Activated CD8-positive, alpha-beta T cell treated with anti-CD3 and anti-CD28 coated beads for 36 hours (primary cell): ENCODE measurements around the gene CLDN3. TPM values are rescaled to one million over a fixed set of nuclear protein-coding genes. Genes with fewer than 3 reads are reported as not detected.

ENCODE experiments used
- ATAC-seq: fragments of 200-7000 bp; cut with Tn5 transposase; one replicate; pipeline ENCODE4 v1.10.0; 2021; ENCODE audit warnings: mild to moderate bottlenecking, moderate library complexity
- CTCF ChIA-PET: fragments of 350-600 bp; sonication (Branson Sonifier 250); formaldehyde crosslinking; loops from one replicate; lab custom pipeline; 2021; ENCODE audit warnings: antibody characterized with exemption; lab: Charles Lee
- POLR2A ChIA-PET: fragments of 350-600 bp; sonication (Branson Sonifier 250); formaldehyde crosslinking; loops from one replicate; lab custom pipeline; 2021; ENCODE audit warnings: antibody characterized with exemption; lab: Charles Lee
- DNase-seq: peaks from one replicate; pipeline ENCODE4 v3.0.0-alpha.2; 2020
- H3K27ac Mint-ChIP-seq: one replicate; pipeline ENCODE4 v1.8.0; 2021; ENCODE audit warnings: mild to moderate bottlenecking, mixed read lengths
- H3K27me3 Mint-ChIP-seq: one replicate; pipeline ENCODE4 v1.8.0; 2021; ENCODE audit warnings: mixed read lengths
- H3K36me3 Mint-ChIP-seq: one replicate; pipeline ENCODE4 v1.8.0; 2021; ENCODE audit warnings: low read depth, mixed read lengths
- H3K4me1 Mint-ChIP-seq: one replicate; pipeline ENCODE4 v1.8.0; 2021; ENCODE audit warnings: low read depth, mixed read lengths
- H3K4me3 Mint-ChIP-seq: one replicate; pipeline ENCODE4 v1.8.0; 2021; ENCODE audit warnings: mild to moderate bottlenecking, moderate library complexity, mixed read lengths
- H3K9me3 Mint-ChIP-seq: one replicate; pipeline ENCODE4 v1.8.0; 2021; ENCODE audit warnings: mixed read lengths
- intact Hi-C: fragments of 100-400 bp; cut with micrococcal nuclease; formaldehyde crosslinking; loops from one replicate; pipeline ENCODE4 v1.10.0; 2022
- total RNA-seq, 2 experiments: library from RNA; stranded (reverse); gene quantifications; one replicate each; pipeline ENCODE4 v1.2.3, GENCODE V29; 2021
- TF ChIP-seq, protein P1 (sequence below): fragments of 200-600 bp; IDR thresholded peaks from one replicate; pipeline ENCODE4 v1.8.0; 2022; ENCODE audit warnings: antibody characterized with exemption, mild to moderate bottlenecking

CLDN3 gene
- total RNA-seq, 2 experiments from 2014 or later = not detected

DNA sequence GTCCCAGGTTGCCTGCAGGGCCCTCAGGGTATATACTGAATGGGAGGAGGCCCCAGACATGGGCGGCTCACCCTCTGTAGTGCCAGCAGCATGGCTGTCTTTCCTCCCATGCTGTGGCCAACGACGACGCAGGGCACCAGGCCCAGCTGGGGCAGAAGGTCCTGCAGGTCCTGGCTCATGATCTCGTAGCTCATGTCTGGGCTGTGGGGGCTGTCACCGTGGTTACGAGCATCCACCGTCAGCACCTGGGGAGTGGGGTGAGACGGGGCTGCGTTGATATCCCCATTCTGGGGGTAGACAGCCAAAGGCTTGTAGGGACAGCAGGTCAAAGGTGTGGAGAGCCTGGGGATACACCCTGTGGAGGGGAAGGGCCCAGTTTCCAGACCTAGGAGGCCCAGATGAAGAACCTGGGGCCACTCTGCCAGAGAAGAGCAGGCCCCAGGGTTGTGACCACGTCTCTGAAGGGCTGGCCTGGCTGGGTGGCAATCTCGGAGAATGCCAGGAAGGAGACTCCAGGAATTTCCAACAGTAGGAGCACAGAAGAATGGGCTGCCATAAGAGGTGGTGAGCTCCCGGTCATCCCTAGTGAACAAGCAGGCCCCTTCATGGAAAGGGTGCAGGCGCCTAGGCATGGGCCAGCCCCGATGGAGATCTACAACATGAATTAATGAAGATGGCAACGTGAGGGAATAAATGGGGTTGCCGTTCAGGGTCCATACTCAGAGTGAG, 32.4 kb downstream of the CLDN3 start:
- TF ChIP-seq, protein P1, sequence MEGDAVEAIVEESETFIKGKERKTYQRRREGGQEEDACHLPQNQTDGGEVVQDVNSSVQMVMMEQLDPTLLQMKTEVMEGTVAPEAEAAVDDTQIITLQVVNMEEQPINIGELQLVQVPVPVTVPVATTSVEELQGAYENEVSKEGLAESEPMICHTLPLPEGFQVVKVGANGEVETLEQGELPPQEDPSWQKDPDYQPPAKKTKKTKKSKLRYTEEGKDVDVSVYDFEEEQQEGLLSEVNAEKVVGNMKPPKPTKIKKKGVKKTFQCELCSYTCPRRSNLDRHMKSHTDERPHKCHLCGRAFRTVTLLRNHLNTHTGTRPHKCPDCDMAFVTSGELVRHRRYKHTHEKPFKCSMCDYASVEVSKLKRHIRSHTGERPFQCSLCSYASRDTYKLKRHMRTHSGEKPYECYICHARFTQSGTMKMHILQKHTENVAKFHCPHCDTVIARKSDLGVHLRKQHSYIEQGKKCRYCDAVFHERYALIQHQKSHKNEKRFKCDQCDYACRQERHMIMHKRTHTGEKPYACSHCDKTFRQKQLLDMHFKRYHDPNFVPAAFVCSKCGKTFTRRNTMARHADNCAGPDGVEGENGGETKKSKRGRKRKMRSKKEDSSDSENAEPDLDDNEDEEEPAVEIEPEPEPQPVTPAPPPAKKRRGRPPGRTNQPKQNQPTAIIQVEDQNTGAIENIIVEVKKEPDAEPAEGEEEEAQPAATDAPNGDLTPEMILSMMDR = no peak
- peak overlapping the region; percentile 93 for H3K4me3 Mint-ChIP-seq
- peaks cover 6% of the 10 kb centered on the region for H3K36me3 Mint-ChIP-seq
- ChIA-PET CTCF (interaction anchor here (0.9 to 5.2 kb wide), 6 partner anchors 11 to 131 kb away, joined by 3 to 84 read pairs (median 10); partner anchors contain the start of gene VPS37D), POLR2A (interaction anchor here (0.6 to 2.3 kb wide), 8 partner anchors 11 to 216 kb away, joined by 3 to 8 read pairs (median 4); partner anchors contain the start of genes BAZ1B and STX1A)
- peak overlapping the region; percentile 95 for H3K27ac Mint-ChIP-seq
- H3K9me3 Mint-ChIP-seq = no peaks in the 10 kb centered on the region
- intact Hi-C loops = no loop called here
- ATAC-seq (no peak), DNase-seq (no peak)
- peaks cover 4% of the 10 kb centered on the region for H3K4me1 Mint-ChIP-seq
- peaks cover 2% of the 10 kb centered on the region for H3K27me3 Mint-ChIP-seq

DNA sequence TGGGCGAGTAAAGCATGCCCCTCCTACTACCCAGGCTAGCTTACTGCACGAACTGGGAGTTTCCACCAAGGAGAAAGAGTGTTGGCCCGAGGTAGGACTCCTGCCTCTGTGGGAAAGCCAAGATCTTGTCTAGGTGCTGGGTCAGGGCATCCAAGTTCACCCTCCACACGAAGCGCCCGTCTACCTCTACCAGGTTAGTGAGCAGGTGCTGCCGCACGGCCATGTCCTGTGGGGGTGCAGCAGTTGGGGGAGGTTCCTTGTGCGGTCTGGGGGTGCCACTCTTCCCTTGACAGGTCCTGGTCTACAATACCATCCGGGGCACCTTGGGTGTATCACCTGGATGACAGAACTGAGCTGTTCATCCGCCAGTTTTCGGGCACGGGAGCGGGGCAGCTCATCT, 33.2 kb downstream of the CLDN3 start:
- Mint-ChIP-seq H3K36me3 (peaks cover 6% of the 10 kb centered on the region), H3K27ac (no peak overlapping the region), H3K4me3 (peak overlapping the region; percentile 93), H3K27me3 (peaks cover 2% of the 10 kb centered on the region), H3K4me1 (peaks cover 4% of the 10 kb centered on the region), H3K9me3 (no peaks in the 10 kb centered on the region)
- DNase-seq (no peak), ATAC-seq (no peak)
- ChIA-PET CTCF (interaction anchor here (1.5 to 5.2 kb wide), 4 partner anchors 36 to 130 kb away, joined by 5 to 84 read pairs (median 12); partner anchors contain the start of gene VPS37D), POLR2A (interaction anchor here (1.3 to 2.1 kb wide), 2 partner anchors 17 to 40 kb away, joined by 3 to 7 read pairs; partner anchors contain the start of gene STX1A)
- intact Hi-C loops = no loop called here
- TF ChIP-seq, protein P1 = no peak

DNA sequence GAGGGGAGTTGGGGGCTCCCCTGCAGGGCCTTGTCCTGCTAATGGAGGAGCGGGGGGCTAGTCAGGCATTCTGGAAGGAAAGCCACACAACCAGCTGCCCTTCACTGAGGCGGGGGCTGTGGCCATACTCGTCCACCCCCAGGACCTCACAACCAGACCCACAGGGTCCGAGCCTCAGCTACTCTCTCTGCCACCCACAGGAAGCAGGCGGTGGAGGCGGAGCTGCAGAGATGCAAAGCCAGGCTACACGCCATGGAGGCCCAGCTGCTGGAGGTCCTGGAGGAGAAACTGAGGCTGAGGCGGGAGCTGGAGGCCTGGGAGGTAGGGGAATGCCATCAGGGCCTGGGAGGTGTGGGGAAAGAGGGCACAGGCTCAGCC, 34.6 kb downstream of the CLDN3 start:
- Mint-ChIP-seq H3K4me1 (peaks cover 4% of the 10 kb centered on the region), H3K9me3 (no peaks in the 10 kb centered on the region), H3K27ac (no peak overlapping the region), H3K4me3 (no peak overlapping the region), H3K36me3 (peaks cover 6% of the 10 kb centered on the region), H3K27me3 (peaks cover 2% of the 10 kb centered on the region)
- ATAC-seq = no peak
- CTCF ChIA-PET = interaction anchor here (0.7 to 5.2 kb wide), 14 partner anchors 9 to 157 kb away, joined by 3 to 84 read pairs (median 4); partner anchors contain the start of gene TBL2
- intact Hi-C loops = no loop called here
- TF ChIP-seq, protein P1 = no peak
- POLR2A ChIA-PET = interaction anchor here (0.6 to 1.4 kb wide), 3 partner anchors 30 to 214 kb away, joined by 3 to 5 read pairs (median 3); partner anchors contain the start of gene BAZ1B
- DNase-seq = no peak

DNA sequence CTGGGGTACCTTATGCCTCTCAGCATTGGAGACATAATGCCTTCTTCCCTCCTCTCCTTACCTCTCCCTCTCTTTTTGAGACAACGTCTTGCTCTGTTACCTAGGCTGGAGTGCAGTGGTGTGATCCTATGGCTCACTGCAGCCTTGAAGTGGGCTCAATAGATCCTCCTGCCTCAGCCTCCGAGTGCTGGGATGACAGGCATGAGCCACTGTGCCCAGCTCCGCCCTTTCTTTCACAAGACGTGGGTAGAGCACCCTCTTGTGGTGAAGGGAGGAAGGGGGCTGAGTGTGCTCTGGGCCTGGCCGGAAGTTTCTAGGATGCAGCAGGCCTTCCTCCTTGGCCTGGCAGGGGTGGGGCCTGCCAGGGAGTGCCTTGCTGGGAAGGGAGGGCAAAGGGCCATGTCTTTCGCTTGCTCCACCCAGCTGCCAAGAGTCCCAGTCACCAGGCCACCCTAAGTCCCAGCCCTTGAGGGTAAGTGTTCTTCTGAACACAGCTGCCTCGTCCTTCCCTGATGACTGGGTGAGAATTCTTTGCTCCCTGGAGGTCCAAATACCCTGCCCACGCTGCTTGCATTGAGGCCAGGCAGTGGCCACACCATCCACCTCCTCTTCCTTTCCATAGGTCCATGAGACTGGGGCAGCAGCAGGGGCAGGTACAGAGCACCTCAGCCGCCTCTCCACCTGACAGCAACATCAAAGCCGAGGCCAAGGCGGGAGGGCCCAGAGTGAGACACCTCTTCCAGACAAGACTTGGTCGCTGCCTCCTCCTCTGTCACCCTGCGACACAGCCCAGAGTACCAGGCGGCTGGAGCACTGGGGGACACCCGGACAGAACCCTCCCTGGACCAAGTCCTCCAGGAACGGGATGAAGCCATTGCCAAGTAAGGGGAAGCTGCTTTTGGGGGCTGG, 35.2 kb downstream of the CLDN3 start:
- Mint-ChIP-seq H3K36me3 (peaks cover 6% of the 10 kb centered on the region), H3K4me1 (peaks cover 4% of the 10 kb centered on the region), H3K9me3 (no peaks in the 10 kb centered on the region), H3K27ac (peak overlapping the region; percentile 27), H3K4me3 (no peak overlapping the region), H3K27me3 (peaks cover 2% of the 10 kb centered on the region)
- POLR2A ChIA-PET = interaction anchor here (0.6 to 1.4 kb wide), 4 partner anchors 17 to 213 kb away, joined by 3 to 5 read pairs (median 3); partner anchors contain the start of gene BAZ1B
- CTCF ChIA-PET = interaction anchor here (0.6 to 5.2 kb wide), 38 partner anchors 10 to 214 kb away, joined by 3 to 84 read pairs (median 4); partner anchors contain the start of genes METTL27, STX1A, TBL2 and VPS37D
- intact Hi-C loops = no loop called here
- ATAC-seq (peak; percentile 64), DNase-seq (peak; percentile 89)
- TF ChIP-seq, protein P1 = peak; percentile 69
